ENCODE measurements around the gene ACSBG1.

Gene ACSBG1, protein sequence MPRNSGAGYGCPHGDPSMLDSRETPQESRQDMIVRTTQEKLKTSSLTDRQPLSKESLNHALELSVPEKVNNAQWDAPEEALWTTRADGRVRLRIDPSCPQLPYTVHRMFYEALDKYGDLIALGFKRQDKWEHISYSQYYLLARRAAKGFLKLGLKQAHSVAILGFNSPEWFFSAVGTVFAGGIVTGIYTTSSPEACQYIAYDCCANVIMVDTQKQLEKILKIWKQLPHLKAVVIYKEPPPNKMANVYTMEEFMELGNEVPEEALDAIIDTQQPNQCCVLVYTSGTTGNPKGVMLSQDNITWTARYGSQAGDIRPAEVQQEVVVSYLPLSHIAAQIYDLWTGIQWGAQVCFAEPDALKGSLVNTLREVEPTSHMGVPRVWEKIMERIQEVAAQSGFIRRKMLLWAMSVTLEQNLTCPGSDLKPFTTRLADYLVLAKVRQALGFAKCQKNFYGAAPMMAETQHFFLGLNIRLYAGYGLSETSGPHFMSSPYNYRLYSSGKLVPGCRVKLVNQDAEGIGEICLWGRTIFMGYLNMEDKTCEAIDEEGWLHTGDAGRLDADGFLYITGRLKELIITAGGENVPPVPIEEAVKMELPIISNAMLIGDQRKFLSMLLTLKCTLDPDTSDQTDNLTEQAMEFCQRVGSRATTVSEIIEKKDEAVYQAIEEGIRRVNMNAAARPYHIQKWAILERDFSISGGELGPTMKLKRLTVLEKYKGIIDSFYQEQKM
- total RNA-seq = 0 to 4.8 (median 0) reads per million in 17 experiments

DNA sequence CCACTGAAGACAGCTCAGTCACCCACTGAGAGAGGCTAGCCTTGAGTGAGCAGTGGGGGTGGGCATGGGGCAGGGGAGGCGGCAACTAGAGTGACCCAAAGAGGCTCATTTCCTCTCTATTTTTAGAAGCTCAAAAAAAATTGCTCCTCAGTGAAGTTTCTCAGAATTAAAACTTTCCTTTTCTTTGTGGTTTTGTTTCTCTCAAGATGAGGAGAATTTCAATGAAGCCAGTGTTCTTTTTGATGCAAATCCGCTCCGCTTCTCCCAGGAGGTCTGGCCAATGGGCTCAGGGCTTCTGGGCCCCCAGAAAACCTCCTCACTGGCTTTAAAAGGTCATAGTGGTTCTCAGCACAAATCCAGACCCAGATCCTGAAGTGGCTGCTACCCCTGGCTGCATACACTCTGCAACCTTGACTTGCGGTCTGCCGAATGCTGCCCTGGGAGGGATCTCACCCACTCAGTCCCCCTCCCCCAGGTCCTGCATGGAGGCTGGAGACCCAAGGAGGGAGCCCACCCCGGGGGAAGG lies at the start of gene ACSBG1:
Gene ACSBG1 (minus strand): TSS at position 51 of the 526 bp plus-strand sequence. CDS start 64 bp downstream, outside the sequence.
- no peak for DNase-seq

DNA sequence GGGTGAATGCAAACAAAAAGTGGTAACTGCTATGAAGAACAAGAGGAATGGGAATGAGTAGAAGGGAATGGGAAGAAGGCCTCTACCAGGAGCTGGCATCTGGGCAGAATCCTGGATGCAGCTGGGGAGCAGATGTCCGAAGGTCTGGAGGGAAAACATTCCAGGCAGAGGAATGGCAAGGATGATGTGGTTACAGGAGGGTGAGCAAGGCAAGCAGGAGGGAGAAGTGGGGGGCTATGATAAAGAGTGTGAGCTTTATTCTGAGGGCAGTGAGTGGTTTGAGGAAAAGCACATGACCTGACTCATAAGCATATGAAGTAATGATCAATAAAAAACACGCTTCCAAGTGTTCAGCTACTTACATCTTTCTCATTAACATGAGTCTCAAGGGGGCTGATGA lies 48.0 kb upstream of the ACSBG1 start:
- no peak for DNase-seq

DNA sequence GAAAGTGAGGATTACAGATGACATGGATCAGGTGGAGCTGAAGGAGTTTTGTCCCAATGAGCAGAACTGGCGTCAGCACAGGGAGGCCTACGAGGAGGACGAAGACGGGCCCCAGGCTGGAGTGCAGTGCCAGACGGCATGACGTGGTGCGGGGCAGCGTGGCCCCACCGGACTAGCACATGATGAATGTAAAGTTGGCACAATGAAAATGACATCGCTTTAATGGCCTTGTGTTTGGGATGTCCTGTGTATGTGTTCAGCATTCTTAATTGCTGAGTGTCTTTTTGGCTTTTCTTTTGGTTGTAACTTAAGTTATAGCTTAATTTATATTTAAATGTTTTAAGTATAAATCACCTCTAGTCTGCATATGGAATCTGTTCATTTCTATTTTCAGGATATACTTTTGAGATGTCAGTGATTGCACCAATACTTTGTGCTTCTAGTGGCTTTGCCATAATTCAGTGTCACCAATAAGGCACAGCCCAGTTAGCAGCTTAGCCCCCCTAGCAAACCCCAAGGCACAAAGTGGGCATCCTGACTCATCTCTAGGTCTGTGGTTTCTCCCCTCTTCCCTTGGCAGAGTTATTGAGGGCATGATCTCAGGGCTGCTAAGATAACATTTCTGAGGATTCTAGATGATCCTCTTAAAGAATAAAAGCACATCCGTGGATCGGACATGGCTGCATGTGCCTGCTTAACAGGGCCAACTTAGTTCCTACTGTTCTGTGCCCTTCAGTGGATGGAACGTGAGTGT lies 46.1 kb upstream of the ACSBG1 start:
- DNase-seq = no peak

DNA sequence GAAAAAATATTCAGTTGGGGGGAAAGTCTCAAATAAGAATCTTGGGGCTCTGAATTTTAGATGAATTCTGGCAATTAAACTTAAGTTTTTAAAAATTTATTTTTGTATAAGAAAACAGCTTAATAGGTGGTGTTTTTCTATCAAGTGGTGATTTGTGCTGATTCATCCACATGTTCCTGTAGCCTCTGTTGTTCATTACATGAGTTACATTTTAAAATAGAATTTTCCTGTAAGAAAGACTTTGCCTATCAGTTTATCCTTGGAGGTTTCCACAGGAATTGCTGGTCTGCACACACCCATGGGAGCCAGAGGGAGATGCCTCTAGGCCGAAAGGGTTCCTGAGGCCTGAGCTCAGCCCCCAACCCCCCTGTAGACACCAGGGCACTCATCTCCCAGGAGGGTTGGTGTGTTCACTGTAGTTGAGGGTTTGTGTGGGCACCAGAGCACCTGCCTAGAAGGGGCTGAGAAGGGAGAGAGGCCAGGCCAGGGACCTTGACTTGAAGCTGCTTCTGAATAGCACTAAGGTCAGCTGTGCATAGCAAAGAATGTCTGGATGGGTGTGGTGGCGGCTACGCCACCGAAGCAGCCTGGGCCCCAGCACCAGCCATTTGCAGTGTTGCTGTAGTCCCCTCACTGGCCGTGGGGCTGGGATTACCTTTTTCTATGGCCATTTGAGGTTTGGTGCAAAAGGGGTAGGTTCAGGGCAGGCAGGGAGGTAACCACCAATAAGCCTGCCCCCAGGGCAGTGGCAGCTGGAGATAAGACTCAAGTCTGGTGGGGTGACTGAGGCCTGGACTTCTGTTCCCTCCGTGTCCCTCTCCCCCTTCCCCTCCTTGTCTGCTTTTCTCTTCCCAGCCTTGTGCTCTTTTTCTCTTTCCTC lies 41.9 kb upstream of the ACSBG1 start:
- no peak for DNase-seq

DNA sequence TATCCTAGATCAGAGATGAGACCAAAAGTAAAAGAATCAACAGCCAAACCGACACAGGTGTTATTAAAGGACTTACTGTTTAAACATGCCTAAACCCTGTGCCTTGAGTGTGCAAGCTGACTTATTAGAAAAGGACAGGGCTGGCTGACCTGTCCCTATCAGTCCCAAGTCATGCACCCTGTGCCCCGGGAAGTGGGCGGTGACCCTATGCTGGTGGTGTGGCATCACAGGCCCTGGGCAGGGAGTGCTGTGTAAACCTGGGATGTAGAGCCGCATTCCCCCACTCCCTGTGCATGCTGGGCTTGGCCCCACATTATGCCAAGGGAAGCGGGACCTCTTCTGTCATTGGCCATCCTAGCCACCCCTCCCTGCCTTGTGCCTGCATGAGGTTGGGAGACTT lies 40.6 kb upstream of the ACSBG1 start:
- no peak for DNase-seq

DNA sequence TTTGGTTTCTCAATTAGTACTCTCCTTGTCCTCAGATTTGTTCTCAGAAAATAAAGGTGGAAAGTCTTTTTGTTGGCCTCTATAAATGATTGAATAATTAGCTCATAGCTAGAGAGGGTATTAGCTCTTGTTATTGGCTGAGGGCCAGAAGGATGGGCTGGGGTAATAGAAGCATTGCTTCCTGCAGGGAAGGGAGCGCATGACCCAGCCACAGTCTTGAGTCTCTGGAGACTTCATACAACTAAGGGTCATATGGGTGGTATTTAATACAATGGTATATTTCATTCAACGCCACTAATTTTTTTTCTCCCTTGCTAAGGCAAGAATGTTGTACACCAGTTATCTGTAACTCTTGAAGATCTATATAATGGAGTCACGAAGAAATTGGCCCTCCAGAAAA lies 38.4 kb upstream of the ACSBG1 start:
- no peak for DNase-seq

DNA sequence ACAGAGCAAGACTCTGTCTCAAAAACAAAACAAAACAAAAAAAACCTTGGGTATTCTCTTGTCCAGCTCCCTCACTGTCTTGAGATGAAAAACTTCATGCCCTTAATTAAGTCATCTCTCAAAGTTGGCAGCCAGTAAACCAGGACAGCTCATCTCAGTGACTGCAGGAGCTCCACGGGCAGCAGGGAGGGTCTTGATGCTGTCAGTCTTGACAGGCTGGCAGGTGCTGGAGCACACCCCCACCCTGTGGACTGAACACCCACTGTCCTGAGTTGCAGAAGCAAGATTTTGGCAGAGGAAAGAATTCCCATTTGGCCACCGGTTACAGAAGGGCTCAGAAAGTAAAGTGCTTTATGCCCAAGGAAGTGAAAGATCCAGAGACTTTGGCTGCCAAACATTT lies 38.0 kb upstream of the ACSBG1 start:
- DNase-seq = no peak

DNA sequence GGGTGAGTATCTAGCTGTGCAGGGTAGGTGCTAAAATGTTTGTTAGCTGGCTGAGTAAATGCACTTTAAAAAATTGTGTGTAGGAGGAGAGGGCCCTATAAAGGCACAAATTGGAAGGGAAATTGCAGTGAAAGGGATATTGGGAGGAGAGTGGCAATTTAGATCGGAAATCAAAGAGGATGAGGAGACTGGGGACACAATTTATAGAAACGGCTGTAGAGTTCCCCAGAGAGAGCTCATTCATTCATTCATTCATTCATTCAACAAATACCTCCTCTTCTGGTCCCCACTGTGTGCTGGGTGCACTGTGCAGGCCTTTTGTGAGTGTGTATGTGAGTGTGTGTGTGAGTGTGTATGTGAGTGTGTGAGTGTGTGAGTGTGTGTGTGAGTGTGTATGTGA lies 32.4 kb upstream of the ACSBG1 start:
- no peak for DNase-seq

DNA sequence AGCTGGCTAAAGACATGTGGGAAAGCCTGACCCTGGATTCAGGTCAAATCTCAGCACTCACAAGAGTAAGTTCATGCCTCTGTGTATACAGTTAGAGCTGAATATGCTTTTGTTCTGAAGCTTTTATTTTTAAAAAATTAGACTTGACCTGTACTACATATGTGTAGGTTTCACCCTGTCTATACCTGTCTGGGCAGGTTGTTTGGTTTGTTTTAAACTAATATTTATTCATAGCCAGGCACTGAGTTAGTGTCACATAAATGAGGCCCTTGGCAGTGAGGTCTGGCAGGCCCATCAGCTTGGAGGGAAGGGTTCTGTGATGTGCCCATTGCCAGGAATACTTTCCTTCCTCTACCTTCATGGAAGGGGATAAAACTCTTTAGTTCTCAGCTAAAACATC lies 31.9 kb upstream of the ACSBG1 start:
- no peak for DNase-seq

DNA sequence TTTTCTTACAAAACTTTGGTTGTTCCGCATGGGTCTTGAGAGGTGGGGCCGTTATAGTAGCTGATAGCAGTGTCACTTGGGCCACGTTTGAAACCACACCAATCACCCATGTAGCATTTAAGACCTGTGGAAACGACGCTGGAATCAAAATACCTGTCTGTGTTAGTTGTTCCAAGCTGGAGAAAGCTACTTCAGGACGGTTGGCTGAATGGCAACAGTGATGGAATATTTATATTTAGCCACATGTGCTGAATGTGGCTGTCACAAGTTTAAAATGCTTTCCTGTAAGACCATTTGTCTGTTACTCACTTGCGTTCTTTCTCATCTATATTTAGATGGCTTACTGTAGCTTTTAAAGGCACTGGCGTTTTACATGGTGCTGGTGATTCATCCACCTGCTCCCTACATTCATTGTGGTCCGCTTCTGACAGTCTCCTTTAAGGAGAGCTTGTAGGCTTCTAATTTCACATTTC lies 31.4 kb upstream of the ACSBG1 start:
- DNase-seq = peak in 2 of 4 experiments; percentile 33 to 49

DNA sequence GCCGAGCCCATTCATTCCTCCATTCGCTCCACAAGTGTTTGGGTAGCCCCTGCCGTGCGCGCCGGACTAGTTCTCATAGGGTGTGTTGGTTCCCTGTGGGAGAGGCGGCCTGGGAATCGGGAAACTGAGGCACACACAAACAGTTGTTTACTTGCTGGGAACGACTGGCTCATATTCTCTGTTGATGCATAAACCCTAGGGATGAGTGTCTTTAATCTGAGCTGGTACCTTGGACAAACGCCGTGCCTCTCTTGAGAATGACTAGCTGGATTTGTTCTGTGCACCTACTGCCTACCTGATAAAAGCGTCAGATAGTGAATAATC lies 30.7 kb upstream of the ACSBG1 start:
- DNase-seq = no peak

DNA sequence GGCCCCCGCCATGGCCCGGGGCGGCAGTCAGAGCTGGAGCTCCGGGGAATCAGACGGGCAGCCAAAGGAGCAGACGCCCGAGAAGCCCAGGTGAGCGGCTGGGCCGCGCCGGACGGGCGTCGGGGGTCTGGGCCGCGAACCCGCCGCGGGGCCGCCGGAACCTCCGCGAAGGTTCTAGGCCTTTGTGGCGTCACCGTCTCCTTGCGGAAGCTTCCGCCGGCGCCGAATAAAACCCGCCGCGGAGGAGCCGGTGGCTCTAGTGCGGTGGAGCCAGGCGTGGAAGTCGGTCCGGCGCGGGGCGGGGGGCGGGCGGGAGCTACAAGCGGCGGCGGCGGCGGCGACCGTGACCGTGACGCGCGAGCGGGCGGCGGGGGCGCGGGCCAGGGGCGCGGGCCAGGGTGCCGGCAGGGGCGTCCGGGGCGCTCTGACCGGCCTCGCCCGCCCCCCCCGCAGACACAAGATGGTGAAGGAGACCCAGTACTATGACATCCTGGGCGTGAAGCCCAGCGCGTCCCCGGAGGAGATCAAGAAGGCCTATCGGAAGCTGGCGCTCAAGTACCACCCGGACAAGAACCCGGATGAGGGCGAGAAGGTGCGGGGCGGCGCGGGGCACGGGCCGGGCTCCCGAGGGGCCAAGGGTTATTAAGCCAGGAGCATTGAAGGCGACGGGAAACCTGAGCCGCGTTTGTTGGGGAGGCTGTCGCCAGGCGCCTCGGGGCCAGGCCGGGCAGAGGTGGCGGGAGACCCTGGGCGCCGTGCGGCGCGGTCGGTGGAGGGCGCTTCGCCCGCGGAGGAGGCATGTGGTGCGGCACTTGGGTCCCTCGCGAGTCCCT lies 30.2 kb upstream of the ACSBG1 start, which contains the start of gene DNAJA4:
Gene DNAJA4 (plus strand): TSS at position 259 of the 833 bp plus-strand sequence. CDS start 202 bp downstream, at position 461.
- DNase-seq = peak; percentile 58 to 83 (median 74)

DNA sequence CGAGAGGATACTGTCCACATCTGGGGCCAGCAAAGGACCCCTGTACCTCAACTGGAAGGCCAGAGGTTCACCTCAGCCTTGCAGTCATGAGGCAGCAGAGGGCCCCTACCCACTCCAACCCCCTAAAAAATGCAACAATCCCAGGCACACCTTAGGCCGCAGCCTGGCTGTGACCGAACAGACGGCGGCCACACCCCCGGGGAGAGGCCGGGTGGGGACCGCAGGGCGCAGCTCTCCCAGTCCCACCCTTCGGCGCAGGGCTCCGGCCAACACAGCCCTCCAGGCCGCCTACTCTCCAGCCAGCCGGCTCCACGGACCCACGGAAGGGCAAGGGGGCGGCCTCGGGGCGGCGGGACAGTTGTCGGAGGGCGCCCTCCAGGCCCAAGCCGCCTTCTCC lies 29.5 kb upstream of the ACSBG1 start:
- no peak for DNase-seq

DNA sequence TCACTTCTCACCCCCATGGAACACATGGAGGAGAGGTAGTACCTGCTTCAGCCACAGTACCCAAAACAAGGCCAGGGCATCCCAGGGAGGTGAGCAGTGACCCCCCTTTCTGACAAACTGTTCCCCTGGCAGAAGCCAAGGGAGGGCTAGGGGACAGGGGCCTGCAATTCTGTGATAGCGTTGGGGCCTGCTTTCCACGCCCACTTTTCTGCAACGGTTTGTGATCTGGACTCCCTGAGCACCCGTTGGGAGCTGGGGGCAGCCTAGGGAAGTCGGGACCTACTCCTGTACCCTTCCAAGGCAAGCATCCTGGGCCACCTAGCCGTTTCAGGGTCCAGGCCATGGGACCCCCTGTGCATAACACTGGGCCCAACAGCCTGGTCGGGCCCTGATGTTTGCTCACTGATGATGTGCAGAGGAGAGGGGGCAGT lies 29.0 kb upstream of the ACSBG1 start:
- no peak for DNase-seq

DNA sequence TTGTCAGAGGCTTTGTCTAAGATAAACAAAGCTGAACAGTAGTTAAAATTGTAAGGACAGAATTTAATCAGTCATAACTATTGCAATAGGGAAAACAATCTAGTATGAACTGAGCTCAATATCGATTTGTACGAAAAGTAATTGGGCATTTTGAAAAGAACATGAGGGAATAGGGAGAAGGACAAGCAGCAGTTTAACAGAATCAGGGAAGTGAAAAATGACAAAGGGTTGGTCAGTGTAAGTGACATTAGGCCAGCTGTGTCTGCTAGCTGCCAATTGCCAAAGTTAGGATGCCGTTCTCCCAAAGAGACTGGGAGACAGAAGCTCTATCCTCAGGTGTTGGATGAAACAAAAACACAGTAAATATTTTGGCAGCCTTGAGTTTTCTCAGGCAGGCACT lies 26.7 kb upstream of the ACSBG1 start:
- DNase-seq = no peak

DNA sequence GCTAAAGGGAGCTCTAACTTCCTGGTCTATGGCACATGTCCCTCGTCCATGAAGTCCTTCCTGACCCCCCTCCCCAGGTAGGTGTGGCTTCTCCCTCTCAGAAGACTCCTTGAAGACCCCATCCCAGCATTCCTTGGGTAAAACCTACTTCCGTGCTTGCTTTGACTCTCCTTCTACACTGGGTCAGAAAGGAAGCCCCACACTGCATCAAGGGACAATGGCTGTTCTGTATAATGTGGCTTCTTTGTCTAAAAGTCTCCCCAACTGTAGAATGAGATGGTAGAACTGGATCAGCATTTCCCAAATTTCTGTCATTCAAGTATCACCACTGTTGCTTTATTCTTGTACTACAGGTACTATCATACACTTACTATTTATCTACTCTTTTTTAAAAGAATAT lies 26.1 kb upstream of the ACSBG1 start:
- no peak for DNase-seq

DNA sequence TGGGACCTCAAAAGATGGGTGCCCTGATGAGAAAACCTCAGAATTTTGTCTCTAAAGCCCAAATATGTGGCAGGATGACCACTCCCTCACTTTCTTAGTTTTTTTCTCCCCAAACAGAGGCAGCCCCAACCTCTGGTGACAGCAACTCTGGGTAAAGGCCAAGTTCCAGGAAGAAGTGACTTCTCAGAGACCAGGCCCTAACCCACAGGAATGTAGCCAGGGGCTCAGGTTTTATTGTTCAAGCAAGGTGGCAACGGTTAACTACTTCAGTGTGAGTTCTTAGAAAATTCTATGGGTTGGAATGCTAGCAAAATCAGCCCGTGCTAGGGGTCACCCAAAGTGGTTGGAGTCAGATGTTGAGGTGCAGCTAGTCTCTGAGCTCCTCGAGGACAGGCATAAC lies 24.9 kb upstream of the ACSBG1 start:
- no peak for DNase-seq

DNA sequence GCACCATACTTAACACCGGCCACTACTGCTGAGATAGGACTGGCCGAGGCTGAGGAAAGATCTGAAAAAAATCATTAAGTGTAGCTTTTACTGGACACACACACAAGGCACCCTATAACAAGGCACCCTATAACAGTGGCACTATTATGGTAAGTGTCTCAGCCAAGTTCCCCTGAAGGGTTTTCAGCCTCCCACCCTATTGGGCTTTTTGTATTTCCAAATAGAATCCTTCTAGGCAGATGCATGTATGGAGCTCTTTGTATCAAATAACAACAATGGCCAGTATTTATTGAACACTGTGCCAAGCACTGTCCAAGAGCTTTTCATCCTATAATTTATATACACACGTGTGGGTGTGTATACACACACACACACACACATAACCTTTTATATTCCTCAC lies 23.3 kb upstream of the ACSBG1 start:
- DNase-seq = no peak

DNA sequence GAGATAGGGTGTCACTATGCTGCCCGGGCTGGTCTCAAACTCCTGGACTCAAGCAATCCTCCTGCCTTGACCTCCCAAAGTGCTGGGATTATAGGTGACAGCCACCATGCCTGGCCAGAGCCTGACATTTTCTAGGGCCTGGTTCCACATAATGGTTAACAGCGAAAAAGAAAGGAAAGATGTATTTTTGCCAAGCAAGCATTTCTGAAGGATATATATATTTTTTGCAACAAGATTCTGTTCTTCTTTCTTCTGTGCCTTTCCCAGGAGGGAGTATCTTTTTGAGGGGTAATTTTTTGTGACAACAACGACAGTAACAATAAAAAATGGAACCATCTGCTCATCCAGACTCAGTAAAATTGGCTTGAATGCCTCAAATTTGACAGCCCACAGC lies 21.7 kb upstream of the ACSBG1 start:
- DNase-seq = no peak

DNA sequence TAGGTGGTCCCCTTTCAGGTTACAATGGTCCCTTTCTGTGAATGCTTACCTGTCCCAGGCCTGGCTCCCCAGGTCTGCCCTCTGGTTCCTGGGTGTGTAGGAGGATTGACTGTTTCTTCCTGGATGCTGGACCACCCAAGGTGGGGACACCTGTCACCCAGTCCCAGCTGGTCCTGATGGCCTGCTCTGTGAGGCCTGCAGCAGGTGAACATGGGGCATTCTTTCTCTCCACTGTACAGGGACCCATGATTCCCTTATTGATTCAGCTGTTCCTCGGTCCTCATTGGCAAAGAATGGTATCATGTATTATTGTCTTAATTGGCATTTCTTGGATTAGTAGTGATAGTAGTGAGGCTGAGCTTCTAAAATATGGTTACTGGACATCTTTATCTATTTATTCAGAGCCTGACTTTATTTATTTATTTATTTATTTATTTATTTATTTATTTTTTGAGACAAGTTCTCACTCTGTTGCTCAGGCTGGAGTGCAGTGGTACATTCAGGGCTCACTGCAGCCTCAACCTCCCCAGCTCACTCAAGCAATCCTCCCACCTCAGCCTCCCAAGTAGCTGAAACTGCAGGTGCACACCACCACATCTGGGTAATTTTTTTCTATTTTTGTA lies 21.2 kb upstream of the ACSBG1 start:
- DNase-seq = no peak

Data from suppressor macrophage (primary cell).